CD4-positive, alpha-beta T cell treated with Interleukin-6 at 100 ng/mL for 8 hours (primary cell): ENCODE data around the gene PSD2.

Experiments used
- DNase-seq: peaks from one replicate; pipeline ENCODE4 v3.0.0-alpha.2; 2020; ENCODE audit warnings: mixed read lengths, low spot score

The PSD2 gene

DNA sequence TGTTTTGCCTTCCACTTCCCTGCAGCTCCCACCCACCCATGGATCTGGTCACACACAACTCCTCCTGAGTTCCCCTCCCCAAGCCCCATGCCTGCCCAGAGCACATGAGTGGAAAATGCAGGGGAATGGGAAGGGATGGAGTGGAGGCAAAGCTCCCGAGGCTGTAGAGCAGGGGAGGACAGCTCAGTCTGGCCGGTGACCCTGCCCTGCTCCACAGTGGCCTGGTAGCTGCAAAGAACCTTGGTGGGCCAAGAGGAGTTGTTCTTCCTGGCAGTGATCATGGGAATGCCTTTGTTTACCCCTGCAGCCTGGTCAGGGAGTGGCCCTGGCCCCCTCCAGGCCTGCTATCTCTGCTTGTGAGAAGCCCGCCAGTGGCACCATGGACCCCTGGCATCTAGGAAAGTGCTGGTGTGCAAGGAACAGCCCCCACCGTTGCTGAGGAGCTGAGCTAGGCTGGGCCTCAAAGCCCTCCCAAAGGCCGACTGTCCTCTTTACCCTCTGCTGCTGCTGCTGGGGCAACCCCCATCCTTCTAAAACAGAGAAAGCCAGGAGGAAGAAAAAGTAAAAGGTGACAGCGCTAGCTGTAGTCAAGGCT, 60.4 kb downstream of the PSD2 start:
- DNase-seq, result no peak

DNA sequence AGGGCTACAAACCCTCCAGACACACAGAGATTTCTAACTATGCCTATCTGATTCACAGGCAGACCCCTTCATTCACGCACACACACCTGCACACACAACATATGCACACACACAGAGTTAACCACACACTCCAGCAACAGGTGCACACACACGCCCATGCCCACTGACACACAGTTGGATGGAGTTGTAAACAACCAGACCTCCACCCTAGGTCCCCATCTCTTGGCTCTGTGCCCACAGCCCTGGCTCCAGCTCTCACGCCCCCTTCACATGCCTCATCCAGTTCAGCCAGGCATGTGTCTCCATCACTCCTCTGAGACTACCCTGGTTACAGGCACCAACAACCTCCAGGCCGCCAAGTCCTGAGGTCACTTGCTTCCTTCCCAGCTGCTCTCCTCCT, 61.1 kb downstream of the PSD2 start:
- DNase-seq, result no peak

DNA sequence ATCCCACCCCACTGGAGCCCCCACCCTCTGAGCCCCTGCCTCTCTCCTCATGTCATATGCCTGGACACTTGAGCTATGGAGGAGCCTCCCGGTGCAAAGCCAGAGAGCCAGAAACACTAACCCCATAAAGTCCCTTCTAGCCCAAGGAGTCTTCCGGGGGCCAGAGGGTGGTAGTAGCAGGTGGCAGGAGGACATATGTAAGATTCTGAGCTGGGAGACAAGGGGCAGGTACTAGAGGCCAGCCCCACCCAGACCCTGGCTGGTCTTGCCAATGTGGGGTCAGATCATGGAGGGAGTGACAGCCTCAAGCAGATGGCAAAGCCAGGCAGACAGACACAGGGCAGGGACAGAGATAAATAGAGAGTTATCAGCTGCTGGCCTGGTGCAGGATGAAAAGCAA, 63.4 kb downstream of the PSD2 start:
- DNase-seq, result no peak

DNA sequence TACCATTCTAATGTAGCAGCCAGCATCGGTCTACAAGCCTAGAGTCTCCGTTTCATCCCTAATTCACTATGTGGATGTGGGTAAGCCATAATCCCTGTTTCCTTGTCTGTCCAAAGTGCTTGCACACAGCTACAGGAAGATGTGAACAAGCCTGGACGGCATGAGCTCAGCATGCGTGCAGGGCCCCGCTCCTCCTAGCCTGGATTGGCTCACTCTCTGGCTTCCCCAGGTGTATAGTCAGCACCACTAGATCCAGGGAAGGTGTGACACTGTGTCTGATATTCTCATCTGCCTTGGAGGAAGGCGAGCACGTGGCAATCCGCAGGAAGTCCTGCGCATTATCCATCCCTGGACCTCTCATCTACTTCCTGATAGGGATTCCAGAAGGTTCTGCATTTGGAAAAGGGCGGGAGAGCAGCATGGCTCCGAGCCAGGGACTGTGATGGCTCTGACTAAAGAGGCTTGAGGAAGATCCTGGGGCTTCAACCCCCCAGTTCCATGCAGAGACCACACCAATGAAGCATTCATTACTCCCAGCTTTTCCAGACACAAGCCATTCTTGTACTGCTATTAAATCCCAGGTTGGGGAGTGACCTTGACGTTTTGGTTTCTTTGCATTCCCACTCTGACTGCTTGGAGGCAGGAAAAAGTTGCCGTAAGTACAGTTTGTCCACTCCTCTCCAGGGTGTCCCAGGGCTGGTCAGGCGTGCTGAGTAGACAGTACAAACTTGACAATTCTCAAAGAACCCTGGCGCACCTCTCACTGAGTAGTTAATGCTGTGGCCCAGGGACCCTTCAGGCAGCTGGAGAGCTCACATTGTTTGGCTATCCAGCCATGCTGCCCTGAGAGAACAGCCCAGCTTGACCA, 65.6 kb downstream of the PSD2 start:
- DNase-seq, result no peak

DNA sequence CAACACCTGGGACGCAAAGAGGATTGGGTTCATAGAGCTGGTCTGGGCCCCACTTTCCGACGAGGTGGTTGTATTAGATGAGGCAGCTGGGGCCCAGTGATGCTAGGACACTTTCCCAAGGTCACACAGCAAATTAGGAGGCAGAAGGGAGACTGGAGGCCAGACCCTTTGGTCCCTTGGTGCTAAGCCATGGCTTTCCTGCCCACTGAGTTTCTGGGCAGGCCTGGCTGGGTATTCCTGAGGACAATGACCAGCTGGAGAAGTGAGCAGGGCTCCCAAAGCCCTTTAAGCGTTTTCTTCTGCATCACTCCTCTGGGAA, 66.2 kb downstream of the PSD2 start:
- DNase-seq, result no peak

DNA sequence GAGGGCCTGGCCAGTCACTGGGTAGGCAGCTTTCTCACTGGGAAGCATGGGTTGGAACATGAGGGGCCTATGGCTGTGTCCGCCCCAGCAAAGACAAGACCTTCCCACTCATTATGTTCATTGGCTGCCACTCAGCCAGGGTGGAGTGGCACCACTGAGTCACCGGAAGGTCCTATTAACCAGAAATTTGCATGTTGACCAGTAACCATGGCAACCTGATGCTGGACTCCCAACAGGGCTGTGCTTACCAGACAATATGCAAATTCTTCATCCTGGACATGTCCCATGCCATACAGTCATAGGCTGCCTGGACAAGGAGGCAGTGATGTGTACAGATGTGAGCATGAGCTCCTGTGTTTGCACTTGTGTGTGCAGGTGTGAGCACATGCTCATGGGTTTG, 66.7 kb downstream of the PSD2 start:
- DNase-seq, result no peak

DNA sequence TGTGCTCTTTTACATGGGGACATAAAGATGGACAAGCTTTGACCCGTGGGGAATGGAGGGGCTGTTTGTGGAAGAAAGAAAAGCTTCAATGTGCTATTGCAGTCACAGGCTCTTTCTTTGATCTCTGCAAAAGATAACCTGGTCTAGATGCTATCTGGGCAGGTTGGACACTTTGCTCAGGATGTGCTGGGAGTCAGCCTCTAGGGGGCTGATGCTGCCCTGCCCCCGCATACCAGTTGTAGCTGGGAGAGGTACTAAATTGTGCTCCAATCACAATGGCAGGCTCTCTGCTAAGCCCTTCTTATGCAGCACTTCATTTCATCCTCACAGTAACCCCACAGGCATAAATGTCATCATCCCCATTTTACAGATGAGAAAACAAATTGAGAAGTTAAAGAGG, 67.2 kb downstream of the PSD2 start:
- no peak for DNase-seq

DNA sequence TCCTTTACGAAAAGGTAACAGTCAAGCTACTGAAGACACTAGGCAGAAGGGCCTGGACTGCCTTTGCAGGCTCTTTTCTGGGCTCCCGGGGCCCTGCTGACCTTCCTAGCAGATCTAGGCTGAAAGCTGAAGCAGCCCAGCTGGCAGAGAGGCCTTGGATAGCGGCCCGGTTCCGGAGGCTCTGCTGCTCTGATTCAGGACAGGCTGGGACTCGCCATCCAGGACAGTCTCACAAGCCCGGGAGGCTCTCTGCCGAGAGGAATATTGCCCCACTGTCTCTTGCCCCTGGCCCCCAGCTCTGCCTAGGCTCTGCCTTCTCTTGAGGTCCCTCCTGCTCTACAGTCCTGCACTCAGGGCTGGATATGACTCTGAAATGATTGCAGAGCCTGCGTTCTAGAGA, 67.8 kb downstream of the PSD2 start:
- DNase-seq, result no peak

DNA sequence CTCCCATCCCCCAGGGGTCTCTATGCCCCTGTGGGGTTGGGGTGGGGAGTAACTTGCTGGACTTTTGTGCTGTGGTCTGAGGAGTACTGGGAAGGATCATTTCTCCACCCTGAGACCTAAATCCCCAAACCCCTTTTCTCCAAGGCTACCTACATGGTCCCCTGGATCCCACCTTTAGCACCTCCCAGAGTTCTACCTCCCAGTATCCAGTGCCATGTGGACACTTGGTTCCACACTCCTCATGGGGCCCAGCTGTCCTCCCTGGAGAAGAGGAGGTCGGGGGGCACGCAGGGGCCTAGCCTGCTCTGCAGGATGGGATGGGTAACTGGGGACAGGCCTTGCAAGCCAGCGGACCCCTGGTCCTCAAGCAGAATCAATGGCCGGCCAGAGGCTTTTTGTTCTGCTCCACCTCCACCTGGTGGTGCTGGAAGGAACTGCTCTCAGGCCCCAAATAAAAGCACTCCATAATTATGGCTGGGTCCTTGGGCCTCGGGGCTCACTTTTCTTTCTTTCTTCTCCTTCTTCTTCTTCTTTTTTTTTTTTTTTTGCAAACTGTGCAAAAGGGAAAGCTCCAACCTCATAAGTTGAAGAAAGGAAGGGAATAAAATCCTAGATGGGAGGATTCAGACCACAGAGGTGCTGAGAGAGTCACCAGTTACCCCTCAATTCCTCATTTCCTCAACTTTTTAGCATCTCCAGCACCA, 68.4 kb downstream of the PSD2 start:
- DNase-seq, result peak; percentile 35

GRCh38 chr5:139864716-139865483, 69.3 kb downstream of the PSD2 start:
- DNase-seq, result no peak

DNA sequence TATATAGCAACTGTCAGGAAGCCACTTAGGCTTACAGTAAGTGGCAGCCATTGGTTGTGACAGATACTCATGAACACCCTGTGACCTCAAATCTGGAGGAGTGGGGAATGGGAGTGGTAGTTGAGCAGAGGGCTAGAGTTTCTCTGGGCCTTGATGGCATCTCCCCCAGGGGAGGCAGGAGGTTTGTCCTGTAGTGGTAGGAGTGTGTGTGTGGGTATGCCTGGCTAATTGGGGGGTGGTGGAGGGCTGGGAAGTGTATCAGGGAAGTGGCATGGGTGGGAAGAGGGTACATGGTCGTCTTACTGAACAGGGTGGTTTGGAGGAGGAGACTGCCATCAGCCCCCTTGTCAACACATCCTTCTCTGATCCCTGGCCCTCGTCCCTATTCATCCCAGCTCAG, 71.5 kb downstream of the PSD2 start:
- no peak for DNase-seq

DNA sequence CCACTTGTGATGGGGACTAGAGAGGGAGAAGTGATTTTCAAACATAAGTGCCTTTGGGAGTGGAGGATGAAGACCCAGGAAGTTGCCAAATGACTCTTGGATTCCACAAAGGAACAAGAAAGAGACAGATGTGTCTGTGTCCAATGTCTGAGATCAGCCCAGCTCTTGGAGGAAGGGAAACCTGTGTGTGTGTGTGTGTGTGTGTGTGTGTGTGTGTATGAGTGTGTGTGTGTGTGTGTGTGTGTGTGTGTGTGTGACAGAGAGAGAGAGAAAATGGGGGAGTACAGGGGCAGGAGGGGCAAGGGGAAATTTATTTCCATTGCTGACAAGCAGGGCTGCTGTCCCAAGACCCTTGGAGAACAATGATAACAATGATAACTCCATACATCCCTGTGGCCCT, 72.0 kb downstream of the PSD2 start:
- DNase-seq, result no peak

DNA sequence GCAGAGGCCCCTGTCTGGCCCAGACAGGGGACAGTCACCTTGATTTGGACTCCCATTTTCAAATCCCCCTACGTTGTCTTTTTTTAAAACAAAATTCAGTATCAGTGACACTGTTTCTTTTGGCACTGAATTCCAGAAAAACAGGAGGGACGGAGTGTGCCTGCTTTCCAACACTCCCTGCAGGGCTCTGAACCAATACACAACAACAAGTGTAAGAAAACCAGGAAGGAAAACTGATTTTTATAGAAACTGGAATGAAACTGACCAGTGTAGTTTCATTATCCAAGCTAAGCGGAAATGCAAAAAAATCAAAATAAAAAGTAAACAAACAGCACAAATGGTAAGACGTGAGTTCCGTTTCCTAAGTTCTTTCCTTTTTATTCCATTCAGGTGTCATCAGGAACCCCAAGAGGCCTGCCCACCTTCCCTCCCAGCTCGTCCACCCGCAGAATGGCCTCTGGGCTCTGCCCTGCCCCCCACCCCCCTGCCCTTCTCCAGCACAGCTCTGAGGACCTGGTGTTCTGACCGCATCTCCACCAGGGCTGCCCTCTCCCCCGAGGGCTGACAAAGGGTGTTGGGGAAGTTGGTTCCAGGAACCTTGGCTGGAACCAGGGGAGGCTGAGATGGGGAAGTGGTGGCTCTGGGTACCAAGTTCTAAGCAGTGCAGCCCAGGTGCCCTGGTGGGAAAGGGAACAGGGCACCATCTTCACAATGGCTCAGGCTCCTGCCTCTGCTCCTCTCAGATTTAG, 73.6 kb downstream of the PSD2 start:
- DNase-seq, result no peak

DNA sequence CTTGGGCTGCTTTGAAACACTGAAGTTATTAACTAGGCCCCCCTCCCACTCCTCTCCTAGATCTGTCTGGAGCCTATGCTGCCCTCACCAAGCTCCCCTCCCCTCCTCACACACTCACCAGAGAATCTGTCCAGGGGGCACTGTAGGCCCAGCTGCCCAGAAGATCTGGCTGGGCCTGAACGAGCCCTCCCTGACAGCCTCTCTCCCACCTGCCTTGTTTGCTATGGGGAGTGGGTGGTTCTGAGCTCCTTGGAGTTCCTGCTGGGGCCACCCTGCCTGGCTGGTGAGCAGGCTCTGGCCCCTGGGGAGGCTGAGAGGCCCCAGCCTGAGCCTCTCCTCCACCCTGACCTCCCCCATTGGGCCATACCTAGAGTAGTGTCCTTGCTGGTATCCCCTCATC, 75.1 kb downstream of the PSD2 start:
- no peak for DNase-seq

DNA sequence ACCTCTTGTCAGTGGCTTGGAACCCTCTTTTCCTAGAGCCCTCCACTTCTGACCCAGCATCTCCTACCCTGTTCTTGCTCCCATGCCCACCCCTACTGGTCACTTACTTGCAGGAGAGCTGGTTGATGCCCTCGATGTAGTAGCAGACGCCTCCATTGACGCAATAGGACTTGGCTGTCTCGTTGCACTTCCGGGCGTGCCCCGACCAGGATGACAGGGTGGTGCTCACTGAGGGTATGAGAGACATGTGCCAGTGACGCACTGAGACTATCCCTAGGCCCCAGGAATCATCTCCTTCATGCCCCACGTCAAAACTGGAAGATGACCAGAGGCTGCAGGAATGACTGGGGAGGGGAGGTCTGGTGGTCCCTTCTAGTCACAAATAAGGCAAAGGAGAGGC, 76.0 kb downstream of the PSD2 start:
- DNase-seq, result no peak

DNA sequence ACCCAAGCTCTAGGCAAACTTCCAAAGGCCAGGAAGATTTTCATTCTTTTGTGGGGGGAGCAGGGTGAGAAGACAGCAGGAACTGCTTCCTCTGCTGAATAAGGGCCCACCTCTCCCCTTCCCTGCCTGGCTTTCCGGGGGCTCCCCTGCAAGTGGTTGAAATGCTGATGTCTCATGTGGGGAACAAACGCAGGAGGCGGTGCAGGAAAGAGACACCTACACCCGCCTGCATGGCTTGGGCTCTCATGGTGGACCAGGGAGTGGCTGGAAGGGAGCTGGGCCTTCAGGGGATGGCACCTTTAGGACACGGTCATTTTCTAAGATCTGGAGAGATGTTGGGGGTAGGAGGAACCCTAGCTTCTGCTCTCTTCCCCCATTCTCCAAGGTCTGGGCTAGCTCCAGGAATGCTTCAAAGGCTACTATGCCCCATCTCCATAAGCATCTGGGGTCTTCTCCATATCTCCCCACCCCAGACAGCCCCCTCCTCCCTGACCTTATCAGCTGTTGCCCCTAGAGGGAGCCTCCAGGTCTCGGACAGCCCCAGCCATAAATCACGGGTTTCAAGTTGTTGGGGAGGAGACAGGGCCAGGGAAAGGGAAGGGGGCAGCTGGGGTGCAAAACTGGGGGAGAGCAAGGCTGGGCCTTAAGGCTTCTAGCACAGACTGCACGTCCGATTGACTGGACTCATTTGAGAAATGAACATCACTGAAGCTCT, 76.6 kb downstream of the PSD2 start:
- no peak for DNase-seq

- DNase-seq, result no peak
These were observed 77.5 kb downstream of the PSD2 start for GRCh38 chr5:139872851-139873794.

DNA sequence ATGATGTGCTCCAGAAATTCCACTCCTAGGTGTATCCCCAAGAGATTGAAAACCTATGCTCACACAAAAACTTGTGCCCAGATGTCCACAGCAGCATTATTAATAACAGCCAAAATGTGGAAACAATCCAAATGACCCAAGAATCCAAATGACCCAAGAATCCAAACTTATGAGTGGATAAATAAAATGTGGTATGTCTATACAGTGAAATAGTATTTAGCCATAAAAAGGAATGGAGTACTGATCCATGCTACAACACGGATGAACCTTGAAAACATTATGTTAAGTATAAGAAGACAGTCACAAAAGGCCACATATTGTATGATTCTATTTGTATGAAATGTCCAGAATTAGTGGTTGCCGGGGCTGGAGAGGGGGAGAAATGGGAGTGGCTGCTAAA, 80.3 kb downstream of the PSD2 start:
- no peak for DNase-seq

- no peak for DNase-seq
These were observed 81.6 kb downstream of the PSD2 start for GRCh38 chr5:139877129-139877597.

- DNase-seq, result no peak
These were observed 82.5 kb downstream of the PSD2 start for GRCh38 chr5:139878093-139878492.
